ENCODE results near the gene PSKH1. TPM values are rescaled to one million over a fixed set of nuclear protein-coding genes. Genes with fewer than 3 reads are reported as not detected.

PSKH1 gene
- 10.6 to 16.1 TPM (median 14.7 TPM) in 5 replicates for total RNA-seq (2022; extraction: Qiagen RNA extraction)

DNA sequence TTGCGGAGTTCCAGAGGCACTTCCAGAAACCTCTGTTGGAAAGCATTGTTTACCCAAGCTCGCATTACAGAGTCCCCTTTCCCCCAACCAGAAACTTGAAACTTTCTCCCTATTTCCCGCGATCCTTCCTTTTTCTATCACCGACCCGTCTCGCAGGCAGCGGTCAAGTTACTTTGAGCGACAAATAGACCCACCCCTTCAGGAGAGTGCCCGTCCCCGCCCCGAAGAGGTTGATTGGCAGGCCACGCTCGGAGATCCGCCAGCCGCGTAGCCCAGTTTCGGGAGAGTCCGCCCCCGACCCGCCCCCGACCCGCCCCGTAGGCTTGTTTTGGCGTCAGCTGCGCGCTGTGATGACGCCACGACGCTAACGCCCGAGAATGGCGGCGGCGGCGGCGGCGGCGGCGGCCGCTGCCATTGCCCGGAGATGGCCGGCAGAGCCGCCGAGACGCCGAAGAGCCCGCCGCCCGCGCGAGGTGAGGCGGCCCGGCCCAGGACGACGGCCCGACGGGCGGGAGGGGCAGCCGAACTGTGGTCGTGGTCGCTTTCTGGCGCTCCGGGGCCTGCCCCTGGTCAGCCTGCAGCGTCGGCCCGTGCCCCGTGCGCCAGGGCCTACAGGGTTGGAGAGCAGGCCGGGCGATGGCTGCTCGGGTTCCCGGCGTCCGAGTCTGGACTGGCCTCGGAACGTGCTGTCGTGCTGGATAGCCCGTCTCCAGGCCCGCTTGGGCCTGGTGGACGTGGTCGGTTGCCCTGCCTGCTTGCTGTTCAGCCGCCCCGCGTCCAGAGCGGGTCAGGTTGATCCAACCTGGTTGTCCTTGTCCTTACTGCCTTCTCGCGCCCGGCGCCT lies at the start of gene PSKH1:
Gene PSKH1 (plus strand): TSS at position 356 of the 844 bp plus-strand sequence. CDS start 15,496 bp downstream, outside the sequence.

DNA sequence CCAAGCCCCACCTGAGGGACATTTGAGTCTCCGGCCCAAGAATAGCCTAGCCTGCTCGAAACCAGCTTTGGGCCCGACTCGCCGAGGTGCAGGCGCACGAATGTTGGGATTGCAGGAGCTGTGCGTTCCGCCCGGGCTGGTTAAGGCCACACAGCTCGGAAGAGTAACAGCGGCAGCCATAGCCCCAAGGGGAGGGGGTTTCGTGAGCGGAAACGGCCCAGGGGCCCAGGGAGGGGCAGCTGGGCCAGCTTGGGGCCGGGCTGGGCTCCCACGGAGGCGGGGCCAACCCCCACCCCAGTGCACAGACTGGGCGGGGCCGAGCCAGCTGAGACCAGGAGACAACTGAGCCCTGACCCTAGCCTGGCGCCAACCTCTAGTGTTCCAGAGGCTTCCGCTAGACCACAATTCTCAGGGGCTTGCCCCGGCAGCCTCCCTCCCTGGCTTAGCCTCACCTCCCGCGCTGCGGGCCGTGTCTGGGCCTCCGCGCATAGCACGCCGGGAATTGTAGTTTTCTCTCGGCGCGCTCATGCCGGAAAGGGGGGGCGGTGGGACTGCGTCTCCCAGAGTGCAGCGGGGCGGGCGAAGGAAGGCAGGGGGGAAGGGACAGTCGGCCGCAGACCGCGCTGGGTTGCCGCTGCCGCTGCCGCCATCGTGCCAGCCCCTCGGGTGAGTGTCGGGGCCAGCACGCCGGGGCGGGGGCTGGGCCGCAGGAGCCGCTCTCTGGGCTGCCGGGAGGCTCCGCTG lies 46.6 kb upstream of the PSKH1 start, which contains the start of gene NUTF2:
Gene NUTF2 (plus strand): TSS at position 614 of the 744 bp plus-strand sequence. CDS start 18,198 bp downstream, outside the sequence.

GRCh38 chr16:67847064-67847861 lies 45.8 kb upstream of the PSKH1 start, which contains the start of gene CENPT:
TSS of gene CENPT (minus strand) at chr16:67847693. CDS start at chr16:67833859, 13,834 bp downstream.

DNA sequence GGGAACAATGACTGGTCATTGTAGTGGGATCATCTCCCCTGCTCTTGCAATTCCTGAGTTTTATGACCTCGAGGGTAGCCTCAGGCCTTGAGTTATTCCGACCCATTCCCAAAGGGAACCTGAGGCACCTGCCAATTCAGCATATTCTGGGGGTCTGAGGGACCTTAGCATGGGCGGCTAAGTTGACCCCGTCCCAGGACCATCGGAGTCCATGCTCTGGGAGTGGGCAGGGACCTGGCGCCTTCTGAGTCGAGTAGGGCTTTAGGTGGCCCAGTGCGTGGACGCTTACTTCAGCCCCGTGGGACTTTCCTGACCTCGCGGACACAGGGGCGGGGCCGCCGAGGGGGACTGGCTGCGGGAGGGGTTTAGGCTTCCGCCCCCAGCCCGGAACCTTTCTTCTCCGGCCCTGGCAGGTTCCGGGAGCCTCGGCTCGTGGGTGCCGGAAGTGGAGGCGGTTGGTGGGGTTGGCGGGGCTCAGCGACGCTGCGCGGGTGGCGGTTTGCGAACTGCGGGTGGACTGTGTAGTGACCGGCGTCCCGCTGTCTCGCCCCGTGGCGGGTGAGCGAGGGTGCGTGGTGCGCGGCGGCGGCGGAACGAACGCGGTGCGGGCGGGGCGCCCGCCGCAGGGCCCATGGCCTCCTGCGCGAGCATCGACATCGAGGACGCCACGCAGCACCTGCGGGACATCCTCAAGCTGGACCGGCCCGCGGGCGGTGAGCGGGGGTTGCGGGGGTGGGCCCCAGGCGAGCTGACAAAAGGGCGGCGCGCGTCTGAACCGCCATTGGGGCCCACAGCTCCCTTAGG lies 20.2 kb upstream of the PSKH1 start, which contains the start of gene EDC4:
Gene EDC4 (plus strand): TSS at position 422 of the 804 bp plus-strand sequence. CDS start 210 bp downstream, at position 632.

GRCh38 chr16:67884684-67885083 lies 8.4 kb upstream of the PSKH1 start, which contains the start of gene NRN1L:
TSS of gene NRN1L (plus strand) at chr16:67884885. CDS start at chr16:67884904, 19 bp downstream.

DNA sequence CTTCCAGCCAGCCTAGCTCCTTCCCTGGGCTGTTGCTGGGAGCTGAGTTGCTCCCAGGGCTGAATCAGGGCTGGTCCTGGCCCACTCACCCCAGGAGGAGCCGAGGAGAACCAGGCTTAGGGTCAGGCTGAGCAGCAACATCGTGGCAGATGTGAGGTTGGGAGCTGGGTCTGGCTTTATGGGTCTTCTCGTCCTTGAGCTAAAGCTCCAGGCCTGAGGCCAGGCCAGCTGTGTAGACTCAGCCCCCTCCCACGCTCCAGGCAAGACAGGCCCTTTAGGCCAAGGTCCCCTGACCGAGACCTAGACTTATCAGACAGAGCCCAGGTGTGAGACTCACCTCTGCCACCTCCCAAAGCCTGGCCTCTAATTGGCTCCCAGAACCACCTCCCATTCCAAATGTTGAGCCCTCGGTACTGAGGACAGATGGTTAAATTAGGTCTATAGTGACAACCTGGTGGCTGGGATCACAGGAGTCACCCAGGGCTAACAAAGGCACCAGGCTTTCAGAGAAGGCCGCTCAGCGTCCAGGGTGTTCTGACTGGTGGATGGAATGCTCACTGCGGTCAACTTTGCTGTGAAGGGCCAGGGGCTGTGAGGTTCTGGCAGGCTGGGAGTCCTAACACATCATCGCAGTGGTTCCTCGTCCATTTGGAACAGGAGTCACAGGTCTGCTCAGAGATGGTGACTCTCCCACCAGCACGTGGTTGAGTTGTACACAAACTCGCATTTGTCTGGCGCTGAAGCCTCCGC lies 38.8 kb downstream of the PSKH1 start, which contains the start of gene CTRL:
Gene CTRL (minus strand): TSS at position 151 of the 750 bp plus-strand sequence. CDS start 10 bp downstream, at position 141.

DNA sequence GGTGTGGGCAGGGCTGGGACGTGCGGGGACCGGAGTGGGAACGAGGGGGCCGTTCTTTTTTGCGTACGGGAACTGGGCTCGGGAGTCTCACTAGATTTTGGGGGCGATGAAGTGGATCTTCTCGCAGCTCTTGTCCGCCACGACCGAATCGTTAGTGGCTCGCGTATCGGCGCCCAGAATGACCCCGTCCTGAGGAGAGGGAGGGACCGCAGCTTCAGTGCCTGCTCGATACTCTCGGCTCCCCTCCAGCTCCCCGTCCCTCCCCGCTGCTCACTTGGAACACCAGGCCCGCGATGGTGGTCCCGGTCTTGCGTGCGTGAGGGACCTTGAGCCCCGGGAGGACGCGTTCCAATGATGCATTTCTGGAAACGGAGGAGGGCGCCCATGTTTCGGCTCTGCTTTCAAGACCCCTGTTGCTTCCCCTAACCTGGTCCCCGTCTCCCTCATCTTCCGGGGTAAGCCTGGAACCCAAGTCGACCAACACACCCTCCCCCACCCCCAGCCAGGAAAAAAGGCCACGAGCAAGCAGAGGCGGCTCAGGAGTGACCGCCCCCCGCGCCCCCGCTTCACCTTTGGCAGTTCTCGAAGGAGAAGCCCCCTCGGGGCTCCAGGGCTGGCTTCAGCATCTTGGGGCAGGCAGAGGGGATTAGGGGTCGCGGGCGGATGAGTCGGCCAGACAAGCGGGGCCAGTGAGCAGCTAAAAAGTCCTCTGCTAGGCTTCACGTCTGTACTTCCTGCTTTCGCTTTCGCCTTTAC lies 43.2 kb downstream of the PSKH1 start, which contains the start of gene PSMB10:
Gene PSMB10 (minus strand): TSS at position 727 of the 756 bp plus-strand sequence. CDS start 101 bp downstream, at position 626.

GRCh38 chr16:67943619-67944504 lies 50.8 kb downstream of the PSKH1 start, which contains the start of gene LCAT:
TSS of gene LCAT (minus strand) at chr16:67944120. CDS start at chr16:67944101, 19 bp downstream.

GRCh38 chr16:67968400-67969253 lies 75.6 kb downstream of the PSKH1 start, which contains the start of gene SLC12A4:
TSS of gene SLC12A4 (minus strand) at chr16:67968637. CDS start at chr16:67968553, 84 bp downstream.

Other genes with a start within 250 kb of the PSKH1 start
- 1.5 to 2.6 TPM (median 2.0 TPM) in 5 replicates for gene CARMIL2, start 248.1 kb upstream of the PSKH1 start, total RNA-seq (2022; extraction: Qiagen RNA extraction)
- 26.7 to 36.7 TPM (median 33.8 TPM) in 5 replicates for gene ACD, start 233.0 kb upstream of the PSKH1 start, total RNA-seq (2022; extraction: Qiagen RNA extraction)
- 1.7 to 2.8 TPM (median 2.2 TPM) in 5 replicates for gene PARD6A, start 232.3 kb upstream of the PSKH1 start, total RNA-seq (2022; extraction: Qiagen RNA extraction)
- gene ENKD1, start 226.5 kb upstream of the PSKH1 start, total RNA-seq (2022; extraction: Qiagen RNA extraction) = 7.4 to 10.9 TPM (median 9.7 TPM) in 5 replicates
- gene C16orf86, start 226.4 kb upstream of the PSKH1 start, total RNA-seq (2022; extraction: Qiagen RNA extraction) = 0.06 to 0.14 TPM (median 0.10 TPM) in 3 of 5 replicates, not detected in the others
- gene GFOD2, start 173.9 kb upstream of the PSKH1 start, total RNA-seq (2022; extraction: Qiagen RNA extraction) = 14.3 to 17.7 TPM (median 16.4 TPM) in 5 replicates
- 6.6 to 10.3 TPM (median 9.8 TPM) in 5 replicates for gene RANBP10, start 86.7 kb upstream of the PSKH1 start, total RNA-seq (2022; extraction: Qiagen RNA extraction)
- gene TSNAXIP1, start 86.4 kb upstream of the PSKH1 start, total RNA-seq (2022; extraction: Qiagen RNA extraction) = 0.25 to 0.67 TPM (median 0.52 TPM) in 5 replicates
- 26.2 to 39.1 TPM (median 37.6 TPM) in 5 replicates for gene THAP11, start 50.9 kb upstream of the PSKH1 start, total RNA-seq (2022; extraction: Qiagen RNA extraction)
- 240 to 275 TPM (median 248 TPM) in 5 replicates for gene NUTF2, start 46.3 kb upstream of the PSKH1 start, total RNA-seq (2022; extraction: Qiagen RNA extraction)
- gene CENPT, start 45.6 kb upstream of the PSKH1 start, total RNA-seq (2022; extraction: Qiagen RNA extraction) = 19.9 to 28.0 TPM (median 26.0 TPM) in 5 replicates
- 42.2 to 69.2 TPM (median 59.8 TPM) in 5 replicates for gene EDC4, start 20.2 kb upstream of the PSKH1 start, total RNA-seq (2022; extraction: Qiagen RNA extraction)
- gene NRN1L, start 8.4 kb upstream of the PSKH1 start, total RNA-seq (2022; extraction: Qiagen RNA extraction) = 0.29 to 0.32 TPM in 2 of 5 replicates, not detected in the others
- gene CTRL, start 38.6 kb downstream of the PSKH1 start, total RNA-seq (2022; extraction: Qiagen RNA extraction) = 0.63 to 2.0 TPM (median 1.5 TPM) in 5 replicates
- gene PSMB10, start 43.6 kb downstream of the PSKH1 start, total RNA-seq (2022; extraction: Qiagen RNA extraction) = 37.3 to 47.5 TPM (median 39.7 TPM) in 5 replicates
- gene LCAT, start 50.9 kb downstream of the PSKH1 start, total RNA-seq (2022; extraction: Qiagen RNA extraction) = 5.3 to 11.1 TPM (median 11.0 TPM) in 5 replicates
- 14.8 to 35.2 TPM (median 27.8 TPM) in 5 replicates for gene SLC12A4, start 75.4 kb downstream of the PSKH1 start, total RNA-seq (2022; extraction: Qiagen RNA extraction)
- gene DPEP3, start 87.2 kb downstream of the PSKH1 start, total RNA-seq (2022; extraction: Qiagen RNA extraction) = not detected in 5 replicates
- gene DPEP2, start 106.2 kb downstream of the PSKH1 start, total RNA-seq (2022; extraction: Qiagen RNA extraction) = not detected in 5 replicates
- not detected in 5 replicates for gene DPEP2NB, start 122.7 kb downstream of the PSKH1 start, total RNA-seq (2022; extraction: Qiagen RNA extraction)
- gene DDX28, start 130.0 kb downstream of the PSKH1 start, total RNA-seq (2022; extraction: Qiagen RNA extraction) = 17.1 to 18.0 TPM (median 17.3 TPM) in 5 replicates
- 16.3 to 17.5 TPM (median 17.3 TPM) in 5 replicates for gene DUS2, start 130.0 kb downstream of the PSKH1 start, total RNA-seq (2022; extraction: Qiagen RNA extraction)
- gene NFATC3, start 192.1 kb downstream of the PSKH1 start, total RNA-seq (2022; extraction: Qiagen RNA extraction) = 12.0 to 17.9 TPM (median 16.5 TPM) in 5 replicates

All from A549 treated with dexamethasone at 1 μM for 4 hours (cell line).